Measurements from ENCODE around the gene SP2. TPM values are rescaled to one million over a fixed set of nuclear protein-coding genes. Genes with fewer than 3 reads are reported as not detected.

SP2 gene
- total RNA-seq = 10 to 100 TPM; 18.1 to 21.6 TPM

DNA sequence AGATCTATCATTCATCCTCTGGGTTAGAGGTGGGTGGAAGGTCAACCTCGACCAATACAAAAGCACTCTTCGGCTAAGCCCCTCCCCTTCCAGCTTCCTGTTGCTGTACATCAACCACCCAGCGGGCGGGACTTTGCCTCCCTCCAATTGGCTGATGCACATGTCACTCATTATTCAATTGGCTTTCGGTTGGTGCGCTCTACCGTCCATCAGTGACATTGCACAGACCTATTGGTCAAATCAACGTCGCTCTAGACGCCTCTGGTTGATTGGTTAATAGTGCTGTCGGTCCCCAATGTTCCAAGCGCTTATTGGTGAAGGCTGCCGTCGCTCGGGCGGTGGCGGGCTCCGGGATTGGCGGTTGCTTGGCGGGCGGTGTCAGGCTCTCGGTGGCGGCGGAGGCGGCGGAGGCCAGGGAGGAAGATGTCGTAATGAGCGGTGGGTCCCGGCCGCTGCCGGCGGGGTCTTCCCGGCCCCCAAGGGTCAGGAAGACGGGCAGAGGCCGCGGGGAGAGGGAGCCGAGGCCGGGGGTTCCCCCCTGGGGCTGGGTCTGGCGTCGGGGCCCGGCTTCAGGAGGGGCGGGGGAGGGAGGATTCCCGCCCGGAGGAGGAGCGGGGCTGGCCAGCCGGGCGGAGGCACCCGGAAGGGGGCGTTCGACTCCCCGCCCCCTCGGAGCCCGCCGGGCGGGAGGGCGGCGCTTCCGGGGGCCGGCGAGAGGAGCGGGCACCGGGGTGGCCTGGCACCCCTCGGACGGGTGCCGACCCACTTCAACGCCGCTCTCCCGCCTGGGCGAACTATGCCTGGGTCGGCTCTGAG, at the start of gene SP2:
TSS of gene SP2 (plus strand) at position 381 of the 816 bp plus-strand sequence. CDS start at position 432, 51 bp downstream.
- intact Hi-C loops (cut with DNase I) = loop anchor here (5.0 kb wide), 1 partner anchor 46 kb away; the partner anchor contains the start of gene PNPO
- Histone ChIP-seq H3K36me3 (no peaks in the 10 kb centered on the region), H3K9ac (ENCODE audit: low read depth in 2 of 2, low read length in 2 of 2) (peak within 1 kb of the TSS; percentile 92 to 98), H3K27me3 (no peaks in the 10 kb centered on the region), H3K4me1 (peaks cover 18% of the 10 kb centered on the region), H3K9me3 (no peaks in the 10 kb centered on the region), H3K4me3 (peak within 1 kb of the TSS; percentile 82), H3K27ac (peak within 1 kb of the TSS; percentile 86)
- peak; percentile 100 for DNase-seq
- TF ChIP-seq, protein P1, sequence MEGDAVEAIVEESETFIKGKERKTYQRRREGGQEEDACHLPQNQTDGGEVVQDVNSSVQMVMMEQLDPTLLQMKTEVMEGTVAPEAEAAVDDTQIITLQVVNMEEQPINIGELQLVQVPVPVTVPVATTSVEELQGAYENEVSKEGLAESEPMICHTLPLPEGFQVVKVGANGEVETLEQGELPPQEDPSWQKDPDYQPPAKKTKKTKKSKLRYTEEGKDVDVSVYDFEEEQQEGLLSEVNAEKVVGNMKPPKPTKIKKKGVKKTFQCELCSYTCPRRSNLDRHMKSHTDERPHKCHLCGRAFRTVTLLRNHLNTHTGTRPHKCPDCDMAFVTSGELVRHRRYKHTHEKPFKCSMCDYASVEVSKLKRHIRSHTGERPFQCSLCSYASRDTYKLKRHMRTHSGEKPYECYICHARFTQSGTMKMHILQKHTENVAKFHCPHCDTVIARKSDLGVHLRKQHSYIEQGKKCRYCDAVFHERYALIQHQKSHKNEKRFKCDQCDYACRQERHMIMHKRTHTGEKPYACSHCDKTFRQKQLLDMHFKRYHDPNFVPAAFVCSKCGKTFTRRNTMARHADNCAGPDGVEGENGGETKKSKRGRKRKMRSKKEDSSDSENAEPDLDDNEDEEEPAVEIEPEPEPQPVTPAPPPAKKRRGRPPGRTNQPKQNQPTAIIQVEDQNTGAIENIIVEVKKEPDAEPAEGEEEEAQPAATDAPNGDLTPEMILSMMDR (IDR thresholded peaks at IDR 0.05) = no peak

DNA sequence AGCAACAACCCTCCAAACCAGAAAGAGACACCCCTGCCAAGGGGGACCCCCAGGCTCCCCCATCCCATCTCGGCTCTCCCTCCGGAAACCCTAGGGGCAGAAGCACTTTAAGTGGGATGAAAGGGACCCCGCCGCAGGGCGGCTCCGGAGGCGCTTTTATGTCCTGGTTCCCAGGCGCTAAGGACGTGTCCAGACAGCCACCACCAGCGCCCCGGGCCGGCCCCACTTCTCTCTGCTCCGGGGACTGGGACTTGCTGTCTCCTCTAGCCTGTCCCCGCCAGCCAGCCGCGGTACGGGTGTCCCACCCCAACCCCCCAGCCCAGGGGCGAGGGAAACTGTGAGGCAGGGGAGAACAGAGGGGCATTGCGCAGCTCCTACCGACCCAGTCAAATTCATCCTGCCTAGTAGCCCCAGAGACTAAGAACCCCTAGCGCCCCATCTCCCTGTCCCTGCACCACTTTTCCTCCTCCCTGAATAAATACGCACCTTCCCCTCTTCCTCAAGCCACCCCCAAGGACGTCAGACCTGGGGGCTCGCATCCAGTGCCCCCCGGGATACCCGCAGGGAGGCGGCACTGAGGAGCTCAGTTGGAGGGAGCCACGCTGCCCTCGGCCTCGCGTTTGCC, 49.2 kb upstream of the SP2 start:
- peaks cover 11% of the 10 kb centered on the region for H3K4me1 ChIP-seq

DNA sequence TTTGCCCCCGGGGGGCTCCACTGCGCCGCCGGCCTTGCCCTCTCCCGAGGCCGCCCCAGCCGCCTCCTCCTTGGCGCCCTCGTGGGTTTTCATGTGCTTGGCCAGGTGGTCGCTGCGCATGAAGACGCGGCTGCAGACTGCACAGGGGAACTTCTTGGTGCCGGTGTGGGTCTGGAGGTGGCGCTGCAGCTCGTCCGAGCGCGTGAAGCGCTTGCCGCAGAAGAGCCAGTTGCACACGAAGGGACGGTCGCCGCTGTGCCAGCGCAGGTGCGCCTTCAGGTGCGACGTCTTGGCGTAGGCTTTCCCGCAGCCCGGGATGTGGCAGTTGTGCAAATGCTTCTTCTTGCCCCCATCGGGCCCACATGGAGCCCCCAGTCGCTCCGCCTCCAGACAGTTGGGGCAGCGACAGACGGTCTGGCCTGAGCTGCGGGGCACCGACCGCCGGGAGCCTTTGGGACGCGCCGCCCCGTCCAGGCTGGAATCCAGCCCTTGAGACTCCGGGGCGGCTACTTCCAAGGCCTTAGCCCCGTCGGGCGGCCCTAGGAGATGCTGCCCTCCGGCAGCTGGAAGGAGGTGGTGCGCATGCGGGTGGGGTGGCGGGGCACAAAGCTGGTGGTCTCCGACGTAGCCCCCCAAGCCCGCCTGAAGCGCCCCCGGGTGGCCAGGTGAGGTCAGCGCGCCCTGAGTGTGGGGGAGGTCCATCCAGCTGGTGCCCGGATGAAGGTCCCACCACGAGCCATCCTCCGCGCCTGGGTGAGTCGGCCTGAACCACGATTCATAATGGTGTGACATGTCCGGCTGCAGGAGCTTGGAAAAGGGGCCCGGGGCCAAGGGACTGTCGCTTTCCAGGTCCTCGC, 48.5 kb upstream of the SP2 start:
- no peak for DNase-seq
- no peak overlapping the region for H3K9ac ChIP-seq (ENCODE audit: low read depth in 2 of 2, low read length in 2 of 2)
- H3K36me3 ChIP-seq = no peaks in the 10 kb centered on the region
- no peaks in the 10 kb centered on the region for H3K9me3 ChIP-seq
- TF ChIP-seq, protein P1 (IDR thresholded peaks at IDR 0.05) = no peak
- H3K4me3 ChIP-seq = no peak overlapping the region
- H3K4me1 ChIP-seq = peaks cover 8% of the 10 kb centered on the region
- no peak overlapping the region for H3K27ac ChIP-seq
- H3K27me3 ChIP-seq = peaks cover 35% of the 10 kb centered on the region
- intact Hi-C loops (cut with DNase I) = loop anchor here (10.0 kb wide), 1 partner anchor 127 kb away; the partner anchor contains the start of gene CDK5RAP3

More for the DNA sequence above, 49.2 kb upstream of the SP2 start:
- DNase-seq = no peak
- Histone ChIP-seq H3K27ac (no peak overlapping the region), H3K9ac (ENCODE audit: low read depth in 2 of 2, low read length in 2 of 2) (no peak overlapping the region), H3K9me3 (no peaks in the 10 kb centered on the region), H3K36me3 (no peaks in the 10 kb centered on the region), H3K4me3 (no peak overlapping the region), H3K27me3 (peaks cover 28% of the 10 kb centered on the region)
- TF ChIP-seq, protein P1 (IDR thresholded peaks at IDR 0.05) = no peak
- intact Hi-C loops (cut with DNase I) = loop anchor here (10.0 kb wide), 1 partner anchor 128 kb away; the partner anchor contains the start of gene CDK5RAP3

DNA sequence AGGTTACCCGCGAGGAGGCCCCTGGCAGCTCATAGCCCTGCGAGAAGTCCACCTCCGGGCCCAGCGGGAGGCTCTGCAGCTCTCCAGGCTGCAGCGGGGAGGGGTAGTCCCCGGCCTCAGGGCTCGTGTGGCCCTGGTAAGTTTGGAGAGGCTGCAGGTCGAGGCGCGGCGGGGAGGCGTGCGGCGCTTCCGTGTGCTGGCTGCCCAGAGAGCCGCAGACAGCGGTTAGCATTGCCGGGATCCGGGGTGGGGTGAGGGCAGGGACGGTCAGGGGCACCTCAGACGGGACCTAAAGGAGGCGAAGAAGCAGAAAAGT, 47.9 kb upstream of the SP2 start:
- H3K27ac ChIP-seq = no peak overlapping the region
- H3K4me1 ChIP-seq = peaks cover 3% of the 10 kb centered on the region
- H3K36me3 ChIP-seq = no peaks in the 10 kb centered on the region
- no peak overlapping the region for H3K9ac ChIP-seq (ENCODE audit: low read depth in 2 of 2, low read length in 2 of 2)
- peaks cover 41% of the 10 kb centered on the region for H3K27me3 ChIP-seq
- no peaks in the 10 kb centered on the region for H3K9me3 ChIP-seq
- TF ChIP-seq, protein P1 (IDR thresholded peaks at IDR 0.05) = no peak
- intact Hi-C loops (cut with DNase I) = loop anchor here (10.0 kb wide), 1 partner anchor 127 kb away; the partner anchor contains the start of gene CDK5RAP3
- no peak overlapping the region for H3K4me3 ChIP-seq
- DNase-seq = no peak

DNA sequence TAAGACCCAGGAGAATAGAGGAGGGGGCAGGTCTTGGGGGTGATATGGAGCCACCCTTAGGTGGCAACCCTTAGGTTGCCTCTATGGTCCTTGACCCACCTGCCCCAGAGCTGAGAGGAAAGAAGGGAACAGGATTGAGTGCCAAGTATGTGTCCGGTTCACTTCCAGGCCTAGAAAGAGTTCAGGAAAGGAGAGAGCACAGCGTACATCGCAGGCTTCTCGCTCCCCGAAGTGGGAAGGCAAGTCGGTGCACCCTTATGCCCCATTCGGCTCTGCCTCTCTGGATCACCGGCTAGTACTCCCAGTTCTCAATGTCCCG, 45.7 kb upstream of the SP2 start:
- peak overlapping the region; percentile 45 for H3K4me3 ChIP-seq
- no peaks in the 10 kb centered on the region for H3K4me1 ChIP-seq
- no peaks in the 10 kb centered on the region for H3K9me3 ChIP-seq
- intact Hi-C loops (cut with DNase I) = no loop called here
- peaks cover 44% of the 10 kb centered on the region for H3K27me3 ChIP-seq
- no peak for DNase-seq
- H3K9ac ChIP-seq (ENCODE audit: low read depth in 2 of 2, low read length in 2 of 2) = peak overlapping the region; percentile 77 to 81
- TF ChIP-seq, protein P1 (IDR thresholded peaks at IDR 0.05) = no peak
- H3K27ac ChIP-seq = no peak overlapping the region
- no peaks in the 10 kb centered on the region for H3K36me3 ChIP-seq
